Mesenchymal stem cell (in vitro differentiated cells and primary cell): Measurements from ENCODE around the gene VEGFB.
A peak's percentile ranks its signal among the peaks of the same experiment; 100 is the strongest.

Source experiments
- DNase-seq: peaks from one replicate; pipeline ENCODE4 v3.0.0-alpha.2; 2013
- H2AFZ ChIP-seq: one replicate; pipeline ENCODE4 v1.6.1; 2013; ENCODE audit warnings: low read depth, mild to moderate bottlenecking, control low read depth, inconsistent platforms, low read length, moderate library complexity
- H2AK5ac ChIP-seq: 2 replicates; pipeline ENCODE4 v1.6.1; 2013; ENCODE audit warnings: low read length, moderate library complexity, mild to moderate bottlenecking, inconsistent platforms; ENCODE audit not compliant: severe bottlenecking
- H2BK120ac ChIP-seq: one replicate; pipeline ENCODE4 v1.6.1; 2013; ENCODE audit warnings: low read depth, mild to moderate bottlenecking, inconsistent platforms, low read length, moderate library complexity
- H2BK12ac ChIP-seq, 2 experiments: one replicate each; pipeline ENCODE4 v1.6.1; 2013; ENCODE audit warnings: inconsistent platforms in 2 of 2, low read length in 2 of 2, mild to moderate bottlenecking in 2 of 2, moderate library complexity in 2 of 2, control low read depth in 1 of 2
- H2BK15ac ChIP-seq: one replicate; pipeline ENCODE4 v1.6.1; 2013; ENCODE audit warnings: mild to moderate bottlenecking, low read depth, inconsistent platforms; ENCODE audit not compliant: poor library complexity, severe bottlenecking
- H2BK5ac ChIP-seq: 2 replicates; pipeline ENCODE4 v1.6.1; 2013; ENCODE audit warnings: low read depth, mild to moderate bottlenecking, low read length, control low read depth, inconsistent platforms; ENCODE audit not compliant: poor library complexity, severe bottlenecking
- H3K14ac ChIP-seq, 2 experiments: one replicate each; pipeline ENCODE4 v1.6.1; 2013; ENCODE audit warnings: inconsistent platforms in 2 of 2, low read length in 2 of 2, control low read depth in 1 of 2, mild to moderate bottlenecking in 1 of 2, moderate library complexity in 1 of 2
- H3K18ac ChIP-seq, 2 experiments: one replicate each; pipeline ENCODE4 v1.6.1; 2013; ENCODE audit warnings: inconsistent platforms in 2 of 2, low read length in 2 of 2, control low read depth in 1 of 2, low read depth in 1 of 2, mild to moderate bottlenecking in 1 of 2
- H3K23ac ChIP-seq, 2 experiments: one replicate each; pipeline ENCODE4 v1.6.1; 2013; ENCODE audit warnings: inconsistent platforms in 2 of 2, low read length in 2 of 2, mild to moderate bottlenecking in 2 of 2, moderate library complexity in 2 of 2, control low read depth in 1 of 2
- H3K27ac ChIP-seq: 2 replicates; pipeline ENCODE4 v1.5.1; 2013; ENCODE audit warnings: mild to moderate bottlenecking, moderate library complexity, low read length, control low read depth, inconsistent platforms; ENCODE audit not compliant: poor library complexity, severe bottlenecking
- H3K27me3 ChIP-seq, 2 experiments: 2 replicates each; pipeline versions ENCODE4 v1.6.1 to v1.7.0; 2013; ENCODE audit warnings: low read length in 2 of 2, mild to moderate bottlenecking in 2 of 2, moderate library complexity in 2 of 2, control low read depth in 1 of 2, inconsistent platforms in 1 of 2; ENCODE audit not compliant: control insufficient read depth in 1 of 2, insufficient read depth in 1 of 2
- H3K36me3 ChIP-seq, 2 experiments: 2 replicates each; pipeline versions ENCODE4 v1.6.1 to v1.7.0; 2013; ENCODE audit warnings: low read length in 2 of 2, control low read depth in 1 of 2, inconsistent platforms in 1 of 2, low read depth in 1 of 2, mild to moderate bottlenecking in 1 of 2; ENCODE audit not compliant: insufficient read depth in 2 of 2, control insufficient read depth in 1 of 2
- H3K4ac ChIP-seq, 2 experiments: one replicate each; pipeline ENCODE4 v1.6.1; 2013; ENCODE audit warnings: inconsistent platforms in 2 of 2, low read length in 2 of 2, mild to moderate bottlenecking in 2 of 2, moderate library complexity in 2 of 2, control low read depth in 1 of 2, low read depth in 1 of 2
- H3K4me1 ChIP-seq: 2 replicates; pipeline ENCODE4 v1.6.1; 2013; ENCODE audit warnings: low read depth, low read length, control low read depth; ENCODE audit not compliant: control insufficient read depth, insufficient read depth
- H3K4me2 ChIP-seq: 2 replicates; pipeline ENCODE4 v1.6.1; 2013; ENCODE audit warnings: low read length, mild to moderate bottlenecking, inconsistent platforms; ENCODE audit not compliant: poor library complexity, severe bottlenecking
- H3K4me3 ChIP-seq, 2 experiments: 2 replicates each; pipeline versions ENCODE4 v1.5.1 to v1.7.0; 2013; ENCODE audit warnings: low read length in 2 of 2, mild to moderate bottlenecking in 2 of 2, control low read depth in 1 of 2, low read depth in 1 of 2; ENCODE audit not compliant: insufficient read depth in 1 of 2
- H3K79me1 ChIP-seq: replicated peaks from 2 replicates; pipeline ENCODE4 v1.6.1; 2013; ENCODE audit warnings: mild to moderate bottlenecking, control low read depth, low read length, inconsistent platforms; ENCODE audit not compliant: poor library complexity, severe bottlenecking
- H3K9ac ChIP-seq: 2 replicates; pipeline ENCODE4 v1.7.0; 2013; ENCODE audit warnings: mild to moderate bottlenecking, low read length, moderate library complexity
- H3K9me3 ChIP-seq: 2 replicates; pipeline ENCODE4 v1.7.0; 2013; ENCODE audit warnings: mild to moderate bottlenecking, low read length; ENCODE audit not compliant: control insufficient read depth
- H4K8ac ChIP-seq: one replicate; pipeline ENCODE4 v1.6.1; 2013; ENCODE audit warnings: inconsistent platforms, mild to moderate bottlenecking, low read length, moderate library complexity
- H4K91ac ChIP-seq: one replicate; pipeline ENCODE4 v1.6.1; 2013; ENCODE audit warnings: mild to moderate bottlenecking, low read length, inconsistent platforms
- WGBS: methylation state at CpG from one replicate; pipeline ENCODE4 v1.1.7; 2013; ENCODE audit warnings: mixed read lengths; 5-methylcytosine and 5-hydroxymethylcytosine counted together

Gene VEGFB

DNA sequence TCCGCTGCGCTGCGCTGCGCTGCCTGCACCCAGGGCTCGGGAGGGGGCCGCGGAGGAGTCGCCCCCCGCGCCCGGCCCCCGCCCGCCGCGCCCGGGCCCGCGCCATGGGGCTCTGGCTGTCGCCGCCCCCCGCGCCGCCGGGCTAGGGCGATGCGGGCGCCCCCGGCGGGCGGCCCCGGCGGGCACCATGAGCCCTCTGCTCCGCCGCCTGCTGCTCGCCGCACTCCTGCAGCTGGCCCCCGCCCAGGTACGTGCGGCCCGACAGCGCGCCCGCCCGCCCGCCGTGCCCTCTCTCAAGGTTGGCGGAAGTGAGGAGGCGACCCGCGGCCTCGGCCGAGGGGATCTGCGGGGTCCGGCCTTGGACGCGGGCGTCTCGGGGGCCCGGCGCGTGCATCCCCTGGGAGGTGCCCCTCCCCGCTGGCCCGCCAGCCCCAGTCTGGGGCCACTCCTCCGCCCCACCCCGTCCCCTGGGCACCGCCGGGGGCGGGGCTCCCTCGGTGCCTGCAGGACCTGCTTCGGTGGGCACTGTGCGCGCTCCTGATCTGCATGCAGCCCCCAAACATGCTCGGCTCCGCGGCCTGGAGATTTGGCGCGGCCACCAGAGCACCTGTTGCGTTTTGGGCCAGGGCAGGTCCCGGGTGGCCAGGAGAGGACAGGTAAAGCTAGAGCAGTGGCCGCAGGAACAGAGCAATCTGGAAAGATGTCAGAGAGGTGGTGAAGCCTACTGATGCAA, 429 bp downstream of the VEGFB start:
- Histone ChIP-seq H2BK15ac (peak overlapping the region; percentile 74), H3K4me2 (peak overlapping the region; percentile 73), H3K18ac (peak overlapping the region; percentile 24 to 98), H3K4me1 (peaks cover 34% of the 10 kb centered on the region), H2BK120ac (peak overlapping the region; percentile 78), H3K4me3 (peak overlapping the region; percentile 87 to 91), H2BK5ac (peak overlapping the region; percentile 12), H3K9ac (peak overlapping the region; percentile 80), H3K27ac (no peak overlapping the region), H2BK12ac (peak overlapping the region in 1 of 2 experiments; percentile 50), H3K9me3 (no peaks in the 10 kb centered on the region), H2AK5ac (no peak overlapping the region), H4K91ac (peak overlapping the region; percentile 81), H4K8ac (peak overlapping the region; percentile 81), H3K79me1 (peaks cover 40% of the 10 kb centered on the region), H2AFZ (peak overlapping the region; percentile 63), H3K27me3 (no peaks in the 10 kb centered on the region), H3K23ac (peak overlapping the region in 1 of 2 experiments; percentile 90), H3K4ac (peak overlapping the region in 1 of 2 experiments; percentile 90), H3K14ac (peak overlapping the region in 1 of 2 experiments; percentile 85), H3K36me3 (peaks cover 33 to 43% of the 10 kb centered on the region in 2 experiments)
- WGBS, result 4% methylated on average over 43 of the region's 80 CpGs
- DNase-seq, result peak; percentile 20

GRCh38 chr11:64235437-64236161, 1.2 kb downstream of the VEGFB start:
- peak overlapping the region; percentile 73 for H3K4me2 ChIP-seq
- peak overlapping the region in 1 of 2 experiments; percentile 80 for H3K14ac ChIP-seq
- no peak for DNase-seq
- peak overlapping the region; percentile 10 for H4K8ac ChIP-seq
- no peak overlapping the region for H2AFZ ChIP-seq
- H2BK120ac ChIP-seq, result peak overlapping the region; percentile 57
- H3K4me1 ChIP-seq, result peaks cover 41% of the 10 kb centered on the region
- no peak overlapping the region for H3K27ac ChIP-seq
- no peaks in the 10 kb centered on the region for H3K9me3 ChIP-seq
- H3K23ac ChIP-seq, result no peak overlapping the region
- H3K9ac ChIP-seq, result peak overlapping the region; percentile 80
- H2BK15ac ChIP-seq, result no peak overlapping the region
- H3K4ac ChIP-seq, result no peak overlapping the region
- peak overlapping the region in 1 of 2 experiments; percentile 37 for H3K18ac ChIP-seq
- H2BK5ac ChIP-seq, result no peak overlapping the region
- H3K4me3 ChIP-seq, result peak overlapping the region in 1 of 2 experiments; percentile 91
- H2BK12ac ChIP-seq, result peak overlapping the region in 1 of 2 experiments; percentile 7
- H3K27me3 ChIP-seq, result no peaks in the 10 kb centered on the region
- peak overlapping the region; percentile 23 for H4K91ac ChIP-seq
- peaks cover 46% of the 10 kb centered on the region for H3K79me1 ChIP-seq
- 95% methylated on average over 10 of the region's 12 CpGs for whole genome bisulfite sequencing
- no peak overlapping the region for H2AK5ac ChIP-seq
- H3K36me3 ChIP-seq, result peaks cover 36 to 43% of the 10 kb centered on the region in 2 experiments

DNA sequence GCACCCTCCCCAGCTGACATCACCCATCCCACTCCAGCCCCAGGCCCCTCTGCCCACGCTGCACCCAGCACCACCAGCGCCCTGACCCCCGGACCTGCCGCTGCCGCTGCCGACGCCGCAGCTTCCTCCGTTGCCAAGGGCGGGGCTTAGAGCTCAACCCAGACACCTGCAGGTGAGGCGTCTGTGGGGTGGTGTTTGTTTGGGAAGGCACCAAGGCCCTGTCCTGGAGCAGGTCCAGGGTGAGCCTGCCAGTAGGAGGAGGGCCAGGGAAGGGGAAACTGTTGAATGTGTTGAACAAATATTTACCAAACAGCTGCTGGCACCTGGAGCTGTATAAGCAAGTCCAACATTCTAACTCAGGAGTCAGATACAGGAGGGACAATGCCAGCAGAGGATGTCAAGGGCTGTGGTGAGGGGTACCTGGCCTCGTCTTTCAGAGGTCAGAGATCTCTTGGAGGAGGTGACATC, 3.1 kb downstream of the VEGFB start:
- Histone ChIP-seq H2BK15ac (no peak overlapping the region), H4K91ac (peak overlapping the region; percentile 15), H3K27me3 (no peaks in the 10 kb centered on the region), H2BK120ac (no peak overlapping the region), H3K9me3 (no peaks in the 10 kb centered on the region), H3K18ac (no peak overlapping the region), H3K23ac (no peak overlapping the region), H3K4me3 (no peak overlapping the region), H3K27ac (no peak overlapping the region), H3K36me3 (peaks cover 35 to 36% of the 10 kb centered on the region in 2 experiments), H2AFZ (no peak overlapping the region), H3K4me1 (peaks cover 32% of the 10 kb centered on the region), H2BK5ac (no peak overlapping the region), H2AK5ac (no peak overlapping the region), H3K14ac (no peak overlapping the region), H3K4me2 (no peak overlapping the region), H3K79me1 (peaks cover 37% of the 10 kb centered on the region), H3K9ac (no peak overlapping the region), H3K4ac (no peak overlapping the region), H2BK12ac (peak overlapping the region in 1 of 2 experiments; percentile 28), H4K8ac (no peak overlapping the region)
- no peak for DNase-seq
- 95% methylated on average over 11 of the region's 12 CpGs for WGBS

GRCh38 chr11:64238076-64238475, 3.7 kb downstream of the VEGFB start:
- Histone ChIP-seq H4K91ac (no peak overlapping the region), H2BK5ac (no peak overlapping the region), H2BK15ac (no peak overlapping the region), H2AFZ (no peak overlapping the region), H3K4ac (no peak overlapping the region), H3K23ac (no peak overlapping the region), H3K4me1 (peaks cover 34% of the 10 kb centered on the region), H3K27me3 (no peaks in the 10 kb centered on the region), H4K8ac (no peak overlapping the region), H3K4me3 (no peak overlapping the region), H3K79me1 (peaks cover 38% of the 10 kb centered on the region), H3K4me2 (no peak overlapping the region), H2AK5ac (no peak overlapping the region), H3K9ac (no peak overlapping the region), H3K27ac (no peak overlapping the region), H3K14ac (no peak overlapping the region), H3K18ac (no peak overlapping the region), H2BK12ac (no peak overlapping the region), H3K9me3 (no peaks in the 10 kb centered on the region), H3K36me3 (peaks cover 37 to 39% of the 10 kb centered on the region in 2 experiments), H2BK120ac (no peak overlapping the region)
- DNase-seq, result no peak
- WGBS, result 93% methylated on average over 9 of the region's 9 CpGs
